LNCAP (cell line): ENCODE measurements around the gene C11orf68.

Experiments used
- CTCF ChIP-seq: fragments of 450-650 bp; IDR thresholded peaks from 2 replicates; pipeline ENCODE4 v1.5.1; 2017; ENCODE audit warnings: mild to moderate bottlenecking

The C11orf68 gene

GRCh38 chr11:65960824-65961266 is 42.0 kb upstream of the C11orf68 start:
- no peak for TF ChIP-seq CTCF

- TF ChIP-seq CTCF: no peak
These were observed 40.0 kb upstream of the C11orf68 start for GRCh38 chr11:65958774-65959420.

- TF ChIP-seq CTCF: no peak
These were observed 39.4 kb upstream of the C11orf68 start for GRCh38 chr11:65958291-65958690.

- no peak for TF ChIP-seq CTCF
These were observed 35.9 kb upstream of the C11orf68 start for GRCh38 chr11:65954771-65955170.

- TF ChIP-seq CTCF: no peak
These were observed 34.6 kb upstream of the C11orf68 start for GRCh38 chr11:65953471-65953870.

- TF ChIP-seq CTCF: no peak
These were observed 33.2 kb upstream of the C11orf68 start for GRCh38 chr11:65952052-65952521.

- TF ChIP-seq CTCF: no peak
These were observed 28.8 kb upstream of the C11orf68 start for GRCh38 chr11:65947603-65948125.
